ENCODE results near the gene RXRB. TPM values are rescaled to one million over a fixed set of nuclear protein-coding genes. Genes with fewer than 3 reads are reported as not detected.

Gene RXRB
- total RNA-seq, 6 experiments from 2014 or later = 37.3 to 41.6 (median 38.3) TPM

- H3K27me3 Mint-ChIP-seq (ENCODE audit: insufficient read depth) = peaks cover 8% of the 10 kb centered on the region
- H3K27ac Mint-ChIP-seq = peak overlapping the region; percentile 97
- no peak for TF ChIP-seq CTCF (IDR thresholded peaks at IDR 0.05)
- H3K4me1 Mint-ChIP-seq (ENCODE audit: low read depth) = peaks cover 65% of the 10 kb centered on the region
- DNase-seq = peak; percentile 23
- no peaks in the 10 kb centered on the region for H3K9me3 Mint-ChIP-seq
- peak overlapping the region; percentile 81 for H3K4me3 Mint-ChIP-seq
- H3K36me3 Mint-ChIP-seq (ENCODE audit: low read depth) = peaks cover 56% of the 10 kb centered on the region
These were observed 5.8 kb upstream of the RXRB start for GRCh38 chr6:33206027-33206863.

- Mint-ChIP-seq H3K36me3 (ENCODE audit: low read depth) (peaks cover 59% of the 10 kb centered on the region), H3K9me3 (no peaks in the 10 kb centered on the region)
- DNase-seq = peak; percentile 52
These were observed 4.9 kb upstream of the RXRB start for GRCh38 chr6:33205191-33206026.

GRCh38 chr6:33204415-33205190, 4.1 kb upstream of the RXRB start, which contains the start of gene HSD17B8:
HSD17B8 (plus strand) TSS chr6:33204655; CDS start chr6:33204669, 14 bp downstream.
- DNase-seq = peak; percentile 77
- Mint-ChIP-seq H3K9me3 (no peaks in the 10 kb centered on the region), H3K4me1 (ENCODE audit: low read depth) (peaks cover 63% of the 10 kb centered on the region), H3K27ac (peak within 1 kb of the TSS; percentile 97), H3K36me3 (ENCODE audit: low read depth) (peaks cover 52% of the 10 kb centered on the region), H3K27me3 (ENCODE audit: insufficient read depth) (peaks cover 8% of the 10 kb centered on the region), H3K4me3 (peak within 1 kb of the TSS; percentile 100)
- TF ChIP-seq CTCF (IDR thresholded peaks at IDR 0.05) = no peak

More at GRCh38 chr6:33205191-33206026, 4.9 kb upstream of the RXRB start:
- peak overlapping the region; percentile 97 for H3K27ac Mint-ChIP-seq
- H3K27me3 Mint-ChIP-seq (ENCODE audit: insufficient read depth) = peaks cover 8% of the 10 kb centered on the region
- peak; percentile 59 for TF ChIP-seq CTCF (IDR thresholded peaks at IDR 0.05)
- peak overlapping the region; percentile 81 for H3K4me3 Mint-ChIP-seq
- H3K4me1 Mint-ChIP-seq (ENCODE audit: low read depth) = peaks cover 65% of the 10 kb centered on the region

- TF ChIP-seq CTCF (IDR thresholded peaks at IDR 0.05) = no peak
- Mint-ChIP-seq H3K9me3 (no peaks in the 10 kb centered on the region), H3K36me3 (ENCODE audit: low read depth) (peaks cover 47% of the 10 kb centered on the region), H3K27me3 (ENCODE audit: insufficient read depth) (peaks cover 8% of the 10 kb centered on the region), H3K27ac (peak overlapping the region; percentile 66), H3K4me1 (ENCODE audit: low read depth) (peaks cover 62% of the 10 kb centered on the region), H3K4me3 (peak overlapping the region; percentile 100)
- no peak for DNase-seq
These were observed 3.6 kb upstream of the RXRB start for GRCh38 chr6:33204165-33204414.

- Mint-ChIP-seq H3K4me1 (ENCODE audit: low read depth) (peaks cover 62% of the 10 kb centered on the region), H3K9me3 (no peaks in the 10 kb centered on the region), H3K27ac (peak overlapping the region; percentile 100), H3K27me3 (ENCODE audit: insufficient read depth) (peaks cover 5% of the 10 kb centered on the region), H3K36me3 (ENCODE audit: low read depth) (peaks cover 48% of the 10 kb centered on the region), H3K4me3 (peak overlapping the region; percentile 100)
- DNase-seq = no peak
- no peak for TF ChIP-seq CTCF (IDR thresholded peaks at IDR 0.05)
These were observed 3.1 kb upstream of the RXRB start for GRCh38 chr6:33203443-33204164.
